ENCODE measurements around the gene MYRF.

The MYRF gene

GRCh38 chr11:61800331-61801281 lies 48.2 kb downstream of the MYRF start:
- no peak for DNase-seq
- in situ Hi-C loops (cut with HindIII; ENCODE audit: low pct_ligation_motif_present, low pct_unique_long_range_greater_than_20kb, low sequenced_read_pairs) = no loop called here

GRCh38 chr11:61802605-61803004 lies 50.2 kb downstream of the MYRF start:
- no peak for DNase-seq
- in situ Hi-C loops (cut with HindIII; ENCODE audit: low pct_ligation_motif_present, low pct_unique_long_range_greater_than_20kb, low sequenced_read_pairs) = no loop called here

- DNase-seq = no peak
- in situ Hi-C loops (cut with HindIII; ENCODE audit: low pct_ligation_motif_present, low pct_unique_long_range_greater_than_20kb, low sequenced_read_pairs) = no loop called here
Measured at GRCh38 chr11:61803889-61804647, 51.6 kb downstream of the MYRF start.

- no peak for DNase-seq
- in situ Hi-C loops (cut with HindIII; ENCODE audit: low pct_ligation_motif_present, low pct_unique_long_range_greater_than_20kb, low sequenced_read_pairs) = no loop called here
Measured at GRCh38 chr11:61805146-61805545, 52.7 kb downstream of the MYRF start.

GRCh38 chr11:61806785-61807184 lies 54.3 kb downstream of the MYRF start:
- in situ Hi-C loops (cut with HindIII; ENCODE audit: low pct_ligation_motif_present, low pct_unique_long_range_greater_than_20kb, low sequenced_read_pairs) = no loop called here
- DNase-seq = no peak

- in situ Hi-C loops (cut with HindIII; ENCODE audit: low pct_ligation_motif_present, low pct_unique_long_range_greater_than_20kb, low sequenced_read_pairs) = no loop called here
- DNase-seq = no peak
Measured at GRCh38 chr11:61810671-61811175, 58.3 kb downstream of the MYRF start.

- DNase-seq = no peak
- in situ Hi-C loops (cut with HindIII; ENCODE audit: low pct_ligation_motif_present, low pct_unique_long_range_greater_than_20kb, low sequenced_read_pairs) = no loop called here
Measured at GRCh38 chr11:61811831-61812230, 59.4 kb downstream of the MYRF start.

- in situ Hi-C loops (cut with HindIII; ENCODE audit: low pct_ligation_motif_present, low pct_unique_long_range_greater_than_20kb, low sequenced_read_pairs) = no loop called here
Measured at GRCh38 chr11:61812736-61813411, 60.4 kb downstream of the MYRF start.

GRCh38 chr11:61814247-61814957 lies 62.0 kb downstream of the MYRF start:
- in situ Hi-C loops (cut with HindIII; ENCODE audit: low pct_ligation_motif_present, low pct_unique_long_range_greater_than_20kb, low sequenced_read_pairs) = no loop called here
- DNase-seq = peak; percentile 28

More at GRCh38 chr11:61812736-61813411, 60.4 kb downstream of the MYRF start:
- no peak for DNase-seq

GRCh38 chr11:61814958-61815789 lies 62.7 kb downstream of the MYRF start:
- in situ Hi-C loops (cut with HindIII; ENCODE audit: low pct_ligation_motif_present, low pct_unique_long_range_greater_than_20kb, low sequenced_read_pairs) = no loop called here
- DNase-seq = peak; percentile 95

GRCh38 chr11:61815790-61816735 lies 63.6 kb downstream of the MYRF start:
- DNase-seq = peak; percentile 74
- in situ Hi-C loops (cut with HindIII; ENCODE audit: low pct_ligation_motif_present, low pct_unique_long_range_greater_than_20kb, low sequenced_read_pairs) = no loop called here

- DNase-seq = peak; percentile 96
- in situ Hi-C loops (cut with HindIII; ENCODE audit: low pct_ligation_motif_present, low pct_unique_long_range_greater_than_20kb, low sequenced_read_pairs) = no loop called here
Measured at GRCh38 chr11:61816736-61817455, 64.5 kb downstream of the MYRF start, which contains the start of gene FADS1. TSS of gene FADS1 (minus strand) at chr11:61817003. CDS start at chr11:61816929, 74 bp downstream.

- in situ Hi-C loops (cut with HindIII; ENCODE audit: low pct_ligation_motif_present, low pct_unique_long_range_greater_than_20kb, low sequenced_read_pairs) = no loop called here
- no peak for DNase-seq
Measured at GRCh38 chr11:61817471-61818202, 65.2 kb downstream of the MYRF start.

- DNase-seq = peak; percentile 16
- in situ Hi-C loops (cut with HindIII; ENCODE audit: low pct_ligation_motif_present, low pct_unique_long_range_greater_than_20kb, low sequenced_read_pairs) = no loop called here
Measured at GRCh38 chr11:61820174-61820573, 67.7 kb downstream of the MYRF start.

GRCh38 chr11:61826930-61827570 lies 74.6 kb downstream of the MYRF start:
- no peak for DNase-seq
- in situ Hi-C loops (cut with HindIII; ENCODE audit: low pct_ligation_motif_present, low pct_unique_long_range_greater_than_20kb, low sequenced_read_pairs) = no loop called here
